NB4 (cell line): ENCODE results near the gene PARP12.

Experiments
- MYC ChIP-seq: IDR thresholded peaks from 2 replicates; pipeline ENCODE4 v1.6.1; 2011; ENCODE audit warnings: low read depth, low read length
- POLR2A ChIP-seq: IDR thresholded peaks from 2 replicates; pipeline ENCODE4 v1.6.1; 2011; ENCODE audit warnings: mild to moderate bottlenecking; ENCODE audit not compliant: insufficient read length; ENCODE audit errors: extremely low read depth
- TF ChIP-seq, protein P1 (sequence below): IDR thresholded peaks from one replicate; pipeline ENCODE4 v1.5.1; 2012; ENCODE audit warnings: low read depth, low read length
- TF ChIP-seq, protein P2 (sequence below): IDR thresholded peaks from 2 replicates; pipeline ENCODE4 v1.6.1; 2011; ENCODE audit warnings: low read depth, low read length

DNA sequence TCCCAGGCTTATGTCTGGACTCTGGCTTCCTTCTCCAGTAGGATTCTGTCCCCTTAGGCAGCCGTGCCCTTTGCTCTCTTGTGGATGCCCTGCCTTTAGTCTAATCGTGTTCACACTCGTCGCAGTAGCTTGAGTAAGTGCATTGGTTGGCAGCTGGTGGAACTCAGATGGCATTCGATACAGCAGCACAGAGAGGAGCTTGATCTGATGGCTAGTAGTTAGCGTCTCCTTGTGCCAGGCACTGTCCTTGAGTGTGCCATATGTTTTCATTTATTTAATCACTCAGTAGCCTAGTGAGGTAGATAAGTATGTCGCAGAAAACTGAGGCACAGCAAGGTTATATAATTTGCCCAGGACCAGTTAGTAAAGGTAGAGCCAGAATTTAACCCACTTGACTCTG is 18.2 kb upstream of the PARP12 start:
- TF ChIP-seq, protein P1, sequence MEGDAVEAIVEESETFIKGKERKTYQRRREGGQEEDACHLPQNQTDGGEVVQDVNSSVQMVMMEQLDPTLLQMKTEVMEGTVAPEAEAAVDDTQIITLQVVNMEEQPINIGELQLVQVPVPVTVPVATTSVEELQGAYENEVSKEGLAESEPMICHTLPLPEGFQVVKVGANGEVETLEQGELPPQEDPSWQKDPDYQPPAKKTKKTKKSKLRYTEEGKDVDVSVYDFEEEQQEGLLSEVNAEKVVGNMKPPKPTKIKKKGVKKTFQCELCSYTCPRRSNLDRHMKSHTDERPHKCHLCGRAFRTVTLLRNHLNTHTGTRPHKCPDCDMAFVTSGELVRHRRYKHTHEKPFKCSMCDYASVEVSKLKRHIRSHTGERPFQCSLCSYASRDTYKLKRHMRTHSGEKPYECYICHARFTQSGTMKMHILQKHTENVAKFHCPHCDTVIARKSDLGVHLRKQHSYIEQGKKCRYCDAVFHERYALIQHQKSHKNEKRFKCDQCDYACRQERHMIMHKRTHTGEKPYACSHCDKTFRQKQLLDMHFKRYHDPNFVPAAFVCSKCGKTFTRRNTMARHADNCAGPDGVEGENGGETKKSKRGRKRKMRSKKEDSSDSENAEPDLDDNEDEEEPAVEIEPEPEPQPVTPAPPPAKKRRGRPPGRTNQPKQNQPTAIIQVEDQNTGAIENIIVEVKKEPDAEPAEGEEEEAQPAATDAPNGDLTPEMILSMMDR = no peak
- TF ChIP-seq MYC = no peak
- TF ChIP-seq POLR2A = no peak
- TF ChIP-seq, protein P2, sequence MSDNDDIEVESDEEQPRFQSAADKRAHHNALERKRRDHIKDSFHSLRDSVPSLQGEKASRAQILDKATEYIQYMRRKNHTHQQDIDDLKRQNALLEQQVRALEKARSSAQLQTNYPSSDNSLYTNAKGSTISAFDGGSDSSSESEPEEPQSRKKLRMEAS = no peak
